Neural cell (in vitro differentiated cells): ENCODE results near the gene CTF1. TPM values are rescaled to one million over a fixed set of nuclear protein-coding genes. Genes with fewer than 3 reads are reported as not detected.

Experiments used
- H2AFZ ChIP-seq: fragments of 200-600, 300-800 bp; sonication (generic), shearing (Covaris generic); 2 replicates; pipeline ENCODE4 v1.6.0; 2014; ENCODE audit warnings: low read depth, mild to moderate bottlenecking, antibody characterized with exemption, low read length, moderate library complexity
- H3F3A ChIP-seq: fragments of 200-600 bp; shearing (Covaris generic); 2 replicates; pipeline ENCODE4 v1.6.1; 2016; ENCODE audit warnings: mild to moderate bottlenecking, moderate library complexity, mixed read lengths, antibody characterized with exemption, low read length; ENCODE audit not compliant: insufficient read depth, poor library complexity, severe bottlenecking
- H3K27ac ChIP-seq: fragments of 200-600, 300-800 bp; sonication (generic), shearing (Covaris generic); 2 replicates; pipeline ENCODE4 v1.5.1; 2014; ENCODE audit warnings: mild to moderate bottlenecking, low read length, moderate library complexity
- H3K27me3 ChIP-seq: fragments of 300-800, 200-600 bp; sonication (generic), shearing (Covaris generic); 2 replicates; pipeline ENCODE4 v1.6.0; 2014; ENCODE audit warnings: mild to moderate bottlenecking, low read depth, low read length, moderate library complexity; ENCODE audit not compliant: insufficient read depth
- H3K36me3 ChIP-seq: fragments of 300-800, 200-600 bp; sonication (generic), shearing (Covaris generic); 2 replicates; pipeline ENCODE4 v1.5.1; 2014; ENCODE audit warnings: mild to moderate bottlenecking, antibody characterized with exemption, low read length, moderate library complexity; ENCODE audit not compliant: insufficient read depth
- H3K4me2 ChIP-seq: fragments of 300-800, 200-600 bp; sonication (generic), shearing (Covaris generic); 2 replicates; pipeline ENCODE4 v1.6.0; 2014; ENCODE audit warnings: mild to moderate bottlenecking, low read length
- H3K4me3 ChIP-seq: fragments of 300-800, 200-600 bp; sonication (generic), shearing (Covaris generic); 2 replicates; pipeline ENCODE4 v1.5.1; 2014; ENCODE audit warnings: mild to moderate bottlenecking, low read length, moderate library complexity
- H3K79me2 ChIP-seq: fragments of 200-600 bp; shearing (Covaris generic); replicated peaks from 2 replicates; pipeline ENCODE4 v1.6.0; 2014; ENCODE audit warnings: mild to moderate bottlenecking, low read length, moderate library complexity; ENCODE audit not compliant: insufficient read depth
- H3K9ac ChIP-seq: fragments of 300-800, 200-600 bp; sonication (generic), shearing (Covaris generic); 2 replicates; pipeline ENCODE4 v1.6.1; 2016; ENCODE audit warnings: mild to moderate bottlenecking, low read length, mixed read lengths
- H3K9me2 ChIP-seq: fragments of 200-600 bp; shearing (Covaris generic); 2 replicates; pipeline ENCODE4 v1.6.1; 2016; ENCODE audit warnings: mild to moderate bottlenecking, low read length, mixed read lengths; ENCODE audit not compliant: insufficient read depth
- H3K9me3 ChIP-seq: fragments of 200-600, 300-800 bp; sonication (generic), shearing (Covaris generic); 2 replicates; pipeline ENCODE4 v1.6.1; 2016; ENCODE audit warnings: mild to moderate bottlenecking, mixed run types, low read length, moderate library complexity, mixed read lengths
- H4K20me1 ChIP-seq: fragments of 200-600 bp; shearing (Covaris generic); 2 replicates; pipeline ENCODE4 v1.6.1; 2016; ENCODE audit warnings: mild to moderate bottlenecking, mixed run types; ENCODE audit not compliant: insufficient read depth
- CTCF ChIP-seq: fragments of 450-650 bp; IDR thresholded peaks from 2 replicates; pipeline ENCODE4 v1.5.1; 2014; ENCODE audit warnings: antibody characterized with exemption, mild to moderate bottlenecking, moderate library complexity; ENCODE audit not compliant: poor library complexity, severe bottlenecking
- EP300 ChIP-seq: fragments of 450-650 bp; conservative IDR thresholded peaks from 2 replicates; pipeline ENCODE4 v1.6.1; 2014; ENCODE audit warnings: antibody characterized with exemption, mild to moderate bottlenecking, moderate library complexity; ENCODE audit not compliant: poor library complexity, severe bottlenecking
- EZH2 ChIP-seq: fragments of 200-600, 300-800 bp; shearing (Covaris generic), sonication (generic); IDR thresholded peaks from 2 replicates; pipeline ENCODE4 v1.6.1; 2014; ENCODE audit warnings: antibody characterized with exemption, low read length, borderline replicate concordance, mild to moderate bottlenecking; ENCODE audit not compliant: insufficient read depth, poor library complexity, severe bottlenecking
- MXI1 ChIP-seq: fragments of 450-650 bp; conservative IDR thresholded peaks from 2 replicates; pipeline ENCODE4 v1.6.1; 2014; ENCODE audit warnings: antibody characterized with exemption, mild to moderate bottlenecking; ENCODE audit not compliant: poor library complexity, severe bottlenecking
- POLR2AphosphoS5 ChIP-seq: IDR thresholded peaks from 2 replicates; pipeline ENCODE4 v1.6.1; 2012
- RAD21 ChIP-seq: fragments of 450-650 bp; conservative IDR thresholded peaks from 2 replicates; pipeline ENCODE4 v1.6.1; 2014; ENCODE audit warnings: antibody characterized with exemption, mild to moderate bottlenecking, moderate library complexity
- REST ChIP-seq: IDR thresholded peaks from 2 replicates; pipeline ENCODE4 v1.6.1; 2012; ENCODE audit warnings: borderline replicate concordance
- SMC3 ChIP-seq: fragments of 450-650 bp; conservative IDR thresholded peaks from 2 replicates; pipeline ENCODE4 v1.6.1; 2014; ENCODE audit warnings: antibody characterized with exemption, mild to moderate bottlenecking, moderate library complexity; ENCODE audit not compliant: poor library complexity
- TAF1 ChIP-seq: IDR thresholded peaks from 2 replicates; pipeline ENCODE4 v1.6.1; 2012; ENCODE audit warnings: low read depth
- polyA plus RNA-seq: library from polyadenylated mRNA; depleted of rRNA; stranded (reverse); fragments of >200 nt; gene quantifications from 2 replicates; pipeline ENCODE4 v1.2.3, GENCODE V29; 2014

CTF1 gene
- polyA plus RNA-seq, 1 donor from 2014 or later, result not detected

GRCh38 chr16:30899794-30900193, 3.4 kb downstream of the CTF1 start:
- H4K20me1 ChIP-seq, result no peaks in the 10 kb centered on the region
- no peak overlapping the region for H2AFZ ChIP-seq
- no peaks in the 10 kb centered on the region for H3K9me2 ChIP-seq
- TF ChIP-seq EP300 (no peak), SMC3 (no peak), EZH2 (no peak), POLR2AphosphoS5 (no peak), RAD21 (no peak)
- H3K36me3 ChIP-seq, result no peaks in the 10 kb centered on the region
- H3K4me3 ChIP-seq, result no peak overlapping the region
- no peaks in the 10 kb centered on the region for H3F3A ChIP-seq
- H3K9me3 ChIP-seq, result no peaks in the 10 kb centered on the region
- H3K79me2 ChIP-seq, result no peaks in the 10 kb centered on the region
- no peak overlapping the region for H3K4me2 ChIP-seq
- H3K9ac ChIP-seq, result no peak overlapping the region
- no peak overlapping the region for H3K27ac ChIP-seq
- no peaks in the 10 kb centered on the region for H3K27me3 ChIP-seq

GRCh38 chr16:30900588-30900987, 4.2 kb downstream of the CTF1 start:
- Histone ChIP-seq H3K79me2 (no peaks in the 10 kb centered on the region), H3K9me3 (no peaks in the 10 kb centered on the region), H4K20me1 (no peaks in the 10 kb centered on the region), H3K9ac (no peak overlapping the region), H3K4me3 (no peak overlapping the region), H3K27me3 (no peaks in the 10 kb centered on the region), H3F3A (no peaks in the 10 kb centered on the region), H2AFZ (no peak overlapping the region), H3K36me3 (no peaks in the 10 kb centered on the region), H3K4me2 (no peak overlapping the region), H3K27ac (no peak overlapping the region), H3K9me2 (no peaks in the 10 kb centered on the region)
- TF ChIP-seq SMC3, result no peak
- TF ChIP-seq EP300, result no peak

GRCh38 chr16:30901201-30902028, 5.0 kb downstream of the CTF1 start:
- H3K9me2 ChIP-seq, result no peaks in the 10 kb centered on the region
- peak overlapping the region; percentile 23 for H3K9ac ChIP-seq
- H3K9me3 ChIP-seq, result no peaks in the 10 kb centered on the region
- no peaks in the 10 kb centered on the region for H4K20me1 ChIP-seq
- no peaks in the 10 kb centered on the region for H3K27me3 ChIP-seq
- no peaks in the 10 kb centered on the region for H3K79me2 ChIP-seq
- H3K4me2 ChIP-seq, result no peak overlapping the region
- no peak overlapping the region for H3K4me3 ChIP-seq
- H3F3A ChIP-seq, result no peaks in the 10 kb centered on the region
- H3K27ac ChIP-seq, result no peak overlapping the region
- no peaks in the 10 kb centered on the region for H3K36me3 ChIP-seq
- no peak overlapping the region for H2AFZ ChIP-seq
- TF ChIP-seq TAF1 (no peak), POLR2AphosphoS5 (no peak), SMC3 (no peak), RAD21 (no peak), CTCF (no peak), REST (no peak), EP300 (no peak), EZH2 (no peak), MXI1 (no peak)
